GF-D8 (cell line): ENCODE measurements around the gene APBA1.

Source experiments
- DNase-seq: peaks from one replicate; lab custom pipeline; 2025; lab: John Stamatoyannopoulos, UW

Gene APBA1

DNA sequence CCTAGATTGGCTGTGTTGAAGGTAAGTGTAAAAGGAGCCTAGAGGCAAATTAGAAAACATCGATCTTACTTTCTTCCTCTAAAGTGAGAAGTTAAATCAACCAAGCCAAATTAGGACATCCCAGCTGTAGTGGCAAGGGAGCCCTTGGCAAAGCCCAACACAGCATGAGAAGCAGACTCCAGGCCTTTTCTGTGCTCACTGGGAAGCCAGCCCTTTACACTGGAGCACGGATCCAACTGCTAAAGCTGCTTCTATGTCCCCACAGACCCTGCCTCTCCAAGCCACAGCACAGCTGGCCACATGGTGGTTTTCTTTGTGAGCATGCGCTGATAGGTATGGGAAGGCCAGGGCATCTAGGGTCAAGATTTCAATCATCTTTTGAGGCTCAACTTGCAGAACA is 94.1 kb downstream of the APBA1 start:
- DNase-seq: no peak

- no peak for DNase-seq
Measured at GRCh38 chr9:69577123-69577522, 95.0 kb downstream of the APBA1 start.

GRCh38 chr9:69574057-69574456 is 98.1 kb downstream of the APBA1 start:
- DNase-seq: no peak

GRCh38 chr9:69573651-69574050 is 98.5 kb downstream of the APBA1 start:
- no peak for DNase-seq

GRCh38 chr9:69572611-69573010 is 99.6 kb downstream of the APBA1 start:
- no peak for DNase-seq

- DNase-seq: no peak
Measured at GRCh38 chr9:69571032-69571431, 101.1 kb downstream of the APBA1 start.

- DNase-seq: no peak
Measured at GRCh38 chr9:69569738-69570451, 102.3 kb downstream of the APBA1 start.

- DNase-seq: no peak
Measured at GRCh38 chr9:69564557-69564956, 107.6 kb downstream of the APBA1 start.

GRCh38 chr9:69559126-69559525 is 113.0 kb downstream of the APBA1 start:
- DNase-seq: no peak

DNA sequence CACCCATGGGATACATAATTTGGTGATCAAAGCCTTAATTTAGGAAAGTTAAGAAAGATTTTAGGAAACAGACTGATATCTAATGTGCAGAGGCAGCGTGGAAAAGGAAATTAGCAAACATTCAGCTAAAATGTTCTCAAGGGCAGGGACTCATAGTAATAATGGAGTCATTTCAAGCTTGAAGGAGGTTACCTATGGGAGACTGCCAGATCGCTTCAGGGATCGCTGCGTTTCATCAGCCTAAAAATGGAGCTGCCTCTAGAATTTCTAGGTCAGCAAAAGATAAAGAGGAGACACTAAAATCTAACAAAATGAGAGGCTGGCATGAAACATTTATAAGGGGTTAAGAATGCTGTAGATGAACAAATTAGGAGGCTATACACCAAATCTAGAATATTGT is 115.5 kb downstream of the APBA1 start:
- no peak for DNase-seq

- no peak for DNase-seq
Measured at GRCh38 chr9:69555802-69556201, 116.4 kb downstream of the APBA1 start.

DNA sequence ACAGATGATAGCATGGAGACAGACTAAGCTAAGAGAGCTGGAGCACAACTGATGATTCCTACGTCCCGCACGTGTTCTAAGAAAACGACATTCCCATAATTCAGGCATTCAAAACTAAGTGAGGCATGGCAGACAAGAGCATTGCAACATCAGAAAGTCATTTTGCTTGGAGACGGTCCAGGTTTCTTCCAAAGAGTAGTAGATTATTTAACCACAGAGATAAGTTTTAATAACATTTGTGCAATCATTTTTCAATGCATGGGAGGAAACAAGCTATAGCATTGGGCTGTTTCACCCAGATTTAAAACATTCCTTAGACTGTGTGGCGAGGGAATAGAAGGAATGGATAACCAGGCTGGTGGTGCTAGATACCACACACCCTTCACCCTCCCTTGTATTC is 117.2 kb downstream of the APBA1 start:
- DNase-seq: no peak

DNA sequence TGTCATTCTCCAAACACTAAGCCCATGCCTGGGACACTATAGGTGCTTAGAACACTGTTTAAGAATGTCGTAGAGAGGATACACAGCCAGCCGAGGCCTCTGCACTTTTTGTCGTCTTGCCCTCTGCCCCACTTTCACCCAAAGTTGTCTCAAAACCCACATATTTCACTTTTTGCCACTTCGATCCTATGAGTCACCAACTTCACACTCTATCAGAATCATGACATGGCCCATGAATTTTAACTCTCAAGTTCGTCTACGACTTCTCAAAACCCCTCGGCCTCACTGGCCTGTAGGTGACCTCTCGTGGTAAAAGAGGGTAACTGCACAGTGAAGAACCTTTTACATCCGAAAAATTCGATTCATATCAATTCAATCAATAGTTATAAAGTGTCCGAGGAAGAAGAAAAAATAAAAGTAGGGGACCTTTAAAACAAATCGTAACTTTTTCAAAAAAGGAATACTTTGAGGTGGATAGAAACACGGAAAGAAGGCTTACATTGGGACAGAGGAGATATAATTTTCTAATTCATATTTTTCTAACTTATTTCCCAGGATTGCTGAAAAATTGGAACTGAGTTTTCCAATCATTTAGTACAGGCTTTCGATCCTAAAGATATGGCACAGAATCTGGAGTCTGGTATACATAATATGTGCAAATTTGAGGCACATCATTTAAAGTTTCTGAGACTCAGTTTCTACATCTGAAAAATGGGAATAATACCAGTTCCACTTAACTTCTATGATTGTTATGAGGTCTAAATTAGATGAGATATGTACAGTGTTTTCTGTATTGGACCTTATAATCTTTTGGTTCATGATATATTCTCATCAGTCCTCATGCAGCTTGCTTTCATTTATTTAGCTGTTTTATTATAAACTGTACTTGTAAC is 122.6 kb downstream of the APBA1 start:
- DNase-seq: no peak

DNA sequence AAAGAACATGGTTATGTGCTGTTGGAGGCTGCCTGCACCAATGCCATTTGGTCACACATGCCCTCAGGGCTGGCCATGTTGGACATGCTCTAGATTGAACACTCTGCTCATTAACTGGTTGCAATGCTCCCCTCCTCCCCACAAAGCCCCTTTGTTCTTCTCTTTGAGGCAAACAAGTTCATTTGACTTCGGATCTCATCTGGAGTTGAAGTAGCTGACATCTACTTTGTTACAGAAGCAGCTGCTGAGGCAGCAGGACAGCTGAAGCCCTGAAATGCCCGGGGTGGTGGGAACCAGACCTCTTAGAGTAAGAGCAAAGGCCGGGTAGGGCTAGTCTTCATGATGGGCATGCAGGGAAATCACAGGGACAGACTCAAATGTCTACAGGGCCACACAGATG is 123.5 kb downstream of the APBA1 start:
- DNase-seq: no peak

GRCh38 chr9:69546265-69546664 is 125.9 kb downstream of the APBA1 start:
- DNase-seq: no peak

DNA sequence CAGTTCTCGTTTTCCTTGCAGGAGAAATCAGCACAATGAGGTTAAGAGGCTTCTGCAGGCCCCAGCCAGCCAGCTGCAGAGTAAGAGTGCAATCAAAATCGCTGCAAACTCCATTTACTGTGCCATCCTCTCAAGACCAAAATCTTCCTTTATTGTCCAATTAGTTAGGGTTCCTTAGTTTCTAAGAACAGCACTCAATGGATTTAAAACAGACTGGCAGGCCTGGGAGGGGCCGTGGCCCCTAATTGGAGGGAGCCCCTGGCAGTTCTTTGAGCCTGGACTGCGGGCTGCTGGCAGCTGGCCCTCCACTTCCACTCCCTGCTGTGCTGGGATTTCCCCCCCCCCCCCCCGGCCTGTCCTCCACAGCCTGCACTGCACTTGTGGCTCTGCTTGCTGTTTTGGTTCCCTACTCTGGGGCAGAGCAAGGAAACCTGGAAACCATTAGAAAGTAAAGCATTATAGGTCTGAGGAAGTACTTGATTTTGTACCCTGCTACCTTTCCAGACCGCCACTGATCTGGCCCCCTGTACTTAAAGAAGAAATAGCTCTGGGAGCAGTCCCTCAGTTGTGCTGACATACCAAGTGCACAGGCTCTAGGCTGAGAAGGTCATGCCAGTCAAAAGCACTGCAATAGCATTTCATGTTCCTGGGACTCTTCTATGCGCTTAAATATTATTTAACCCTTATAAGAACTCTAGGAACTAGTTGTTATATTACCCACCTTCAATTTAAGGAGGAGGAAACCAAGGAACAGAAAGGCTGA is 129.0 kb downstream of the APBA1 start:
- no peak for DNase-seq

DNA sequence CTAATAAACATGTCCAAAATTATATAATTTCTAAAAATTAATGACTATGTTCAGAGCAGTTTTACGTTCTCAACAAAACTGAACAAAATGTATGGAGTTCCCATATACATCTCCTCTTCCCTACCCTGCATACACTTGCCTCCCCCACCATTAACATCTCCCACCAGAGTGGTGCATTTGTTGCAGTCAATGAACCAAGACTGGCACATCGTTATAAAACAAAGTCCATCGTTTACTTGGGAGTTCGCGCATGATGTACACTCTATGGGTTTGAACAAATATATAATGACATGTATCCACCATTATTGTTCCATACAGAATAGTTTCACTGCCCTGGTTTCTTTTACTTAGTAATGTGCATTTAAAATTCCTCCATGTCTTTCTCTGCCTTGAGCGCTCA is 130.1 kb downstream of the APBA1 start:
- DNase-seq: no peak

DNA sequence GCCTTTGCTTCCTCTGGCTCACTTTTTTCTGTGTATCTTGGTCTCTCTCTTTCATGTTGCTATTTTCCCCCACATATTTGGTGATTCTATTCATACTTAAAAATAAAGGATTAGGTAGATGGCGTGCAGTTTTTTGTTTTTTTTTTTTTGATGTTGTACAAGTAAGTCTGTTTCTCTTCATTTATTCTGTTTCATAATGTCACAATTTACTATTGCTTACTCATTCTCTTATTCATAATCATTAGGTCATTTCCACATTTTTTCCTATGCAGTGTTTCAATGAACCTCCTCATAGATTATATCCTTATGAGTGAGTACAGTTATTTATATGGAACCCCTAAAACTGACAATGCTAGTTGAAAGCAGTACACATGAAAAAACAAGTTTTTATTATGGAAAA is 136.3 kb downstream of the APBA1 start:
- no peak for DNase-seq

DNA sequence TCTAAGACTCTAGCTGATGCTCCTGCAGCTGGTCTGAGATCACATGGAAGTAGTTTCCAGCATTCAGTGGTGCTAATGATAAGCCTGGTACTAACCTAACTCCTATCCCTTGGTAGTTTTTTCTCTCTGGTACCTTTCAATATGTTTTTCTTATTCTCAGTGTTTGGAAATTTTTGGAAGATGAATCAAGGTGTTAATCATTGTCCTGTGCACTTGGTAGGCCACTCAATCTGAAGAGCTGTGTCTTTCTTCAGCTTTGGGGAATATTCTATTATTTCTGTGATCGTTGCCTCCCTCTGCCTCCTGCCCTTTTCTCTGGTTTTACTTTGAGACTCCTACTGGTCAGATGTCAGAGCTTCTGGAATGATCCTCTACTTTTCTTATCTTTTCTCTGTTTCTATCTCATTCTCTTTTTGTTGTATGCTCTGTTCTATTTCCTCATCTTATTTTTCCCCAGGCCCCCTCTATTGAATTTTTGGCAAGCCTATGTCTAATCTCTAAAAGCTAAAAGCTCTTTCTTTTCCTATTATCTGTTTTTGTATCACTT is 136.8 kb downstream of the APBA1 start:
- DNase-seq: no peak

DNA sequence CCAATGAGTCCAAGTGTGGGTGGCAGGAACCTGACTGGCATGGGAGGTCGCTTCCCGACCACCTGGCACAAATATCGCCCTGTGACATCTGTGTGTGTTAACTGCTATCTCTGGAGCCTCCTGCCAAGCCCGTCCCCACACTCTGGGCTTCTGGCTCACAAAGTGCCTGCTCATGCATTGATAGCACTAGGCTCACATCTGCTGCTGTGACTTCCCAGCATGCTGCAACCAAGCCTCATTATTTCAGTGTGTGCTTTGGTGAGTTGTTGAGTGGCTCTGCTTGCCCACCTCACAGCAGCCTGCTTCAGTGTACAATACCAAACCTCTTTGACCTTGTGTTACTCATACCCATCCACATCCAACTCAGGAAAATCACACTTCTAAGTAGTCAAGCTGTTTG is 139.8 kb downstream of the APBA1 start:
- DNase-seq: no peak

DNA sequence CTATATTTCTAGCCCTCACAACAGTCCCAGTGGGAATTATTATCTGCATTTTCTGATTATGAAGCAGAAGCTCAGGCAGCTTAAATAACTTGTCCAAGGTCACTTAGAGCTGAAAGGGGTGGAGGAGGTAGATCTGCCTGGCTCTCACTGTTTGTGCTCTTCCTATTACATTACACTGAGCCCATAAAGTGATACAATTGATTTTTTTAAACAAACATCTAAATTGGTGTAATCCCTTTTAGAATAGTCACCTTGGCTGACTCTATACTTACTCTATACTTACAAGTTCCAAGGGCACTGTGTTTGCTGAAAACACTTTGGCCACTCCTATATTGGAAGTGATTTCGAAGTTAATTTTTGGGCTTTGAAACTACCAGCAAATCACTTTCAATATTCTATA is 144.7 kb downstream of the APBA1 start:
- DNase-seq: no peak

GRCh38 chr9:69526699-69527098 is 145.5 kb downstream of the APBA1 start:
- no peak for DNase-seq
